Regular cardiac myocyte (primary cell): ENCODE measurements around the gene PUS7L. TPM values are rescaled to one million over a fixed set of nuclear protein-coding genes. Genes with fewer than 3 reads are reported as not detected.

Experiments used
- total RNA-seq: library from RNA; depleted of rRNA; stranded (reverse); fragments of >200 nt; gene quantifications from 2 replicates; pipeline ENCODE4 v1.2.3, GENCODE V29; 2014

Gene PUS7L
- total RNA-seq, result 29.9 and 32.0 TPM in 2 replicates

GRCh38 chr12:43758728-43759563, at the start of gene PUS7L, which contains the start of gene IRAK4:
TSS of gene PUS7L (minus strand) at chr12:43758790. CDS start at chr12:43755245, 3,545 bp downstream.
TSS of gene IRAK4 (plus strand) at chr12:43758951. CDS start at chr12:43768112, 9,161 bp downstream.

DNA sequence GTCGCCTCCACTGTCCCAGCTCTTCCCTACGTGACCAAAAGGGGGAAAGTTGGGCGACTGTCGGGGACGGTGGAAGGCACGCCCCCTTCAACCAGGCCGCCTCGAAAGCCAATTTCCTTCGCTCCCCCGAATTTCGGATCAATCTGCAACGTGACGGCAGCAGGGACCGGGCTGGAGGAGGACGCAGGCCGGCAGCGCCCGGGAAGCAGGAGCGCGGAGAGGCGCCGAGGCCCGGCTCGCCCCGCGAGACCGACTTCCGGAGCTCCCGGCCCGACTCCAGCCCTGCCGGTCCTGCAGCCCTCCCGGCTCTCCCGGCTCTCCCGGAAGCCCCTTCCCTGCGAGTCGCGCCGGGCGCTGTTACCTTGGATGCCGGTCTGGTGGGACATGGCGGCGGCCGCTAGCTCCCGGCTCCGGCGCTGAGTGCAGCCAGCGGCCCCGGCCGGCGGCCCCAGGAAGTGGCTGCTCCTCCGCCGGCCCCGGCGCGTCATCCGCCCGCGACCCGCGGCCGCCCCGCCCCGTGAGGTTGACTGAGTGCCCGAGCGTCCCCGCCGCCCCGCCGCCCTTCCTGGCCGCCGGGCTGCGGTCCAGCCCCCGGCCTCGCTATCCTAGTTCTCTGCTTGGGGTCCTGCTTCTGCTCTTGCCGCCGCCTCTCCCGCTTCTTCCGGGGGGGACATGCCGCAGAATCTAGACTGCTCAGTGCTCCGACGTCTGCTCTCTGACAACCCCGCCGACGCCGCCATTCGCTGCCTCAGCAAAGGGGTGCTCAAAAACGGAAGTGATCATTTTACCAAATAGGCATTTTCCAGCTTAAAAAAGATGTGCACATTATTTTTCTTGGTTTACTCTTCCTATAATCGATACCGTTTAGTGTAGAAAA, 47.5 kb upstream of the PUS7L start, which contains the start of gene TWF1:
Gene TWF1 (minus strand): TSS at position 458 of the 877 bp plus-strand sequence. CDS start 72 bp downstream, at position 386.

Other genes starting within 250 kb of the PUS7L start
- not detected in 2 replicates for gene ADAMTS20, start 206.6 kb downstream of the PUS7L start, total RNA-seq
- gene IRAK4, start 161 bp upstream of the PUS7L start, total RNA-seq, result 17.8 and 21.7 TPM in 2 replicates
- gene TWF1, start 47.5 kb upstream of the PUS7L start, total RNA-seq, result 172 and 186 TPM in 2 replicates
- 5.4 and 10.7 TPM in 2 replicates for gene TMEM117, start 77.3 kb upstream of the PUS7L start, total RNA-seq